ENCODE results near the gene RANBP3.
"Not testable (repeated sequence)": the region's sequence is repeated elsewhere in the genome, so short reads cannot be mapped to it uniquely, and the experiment has no call there.

The RANBP3 gene

GRCh38 chr19:5882421-5882968 is 95.4 kb downstream of the RANBP3 start:
- DNase-seq (ENCODE audit: low read depth), result no peak

- DNase-seq (ENCODE audit: low read depth), result no peak
Measured at GRCh38 chr19:5881543-5882299, 96.2 kb downstream of the RANBP3 start.

GRCh38 chr19:5880604-5881078 is 97.3 kb downstream of the RANBP3 start:
- no peak for DNase-seq (ENCODE audit: low read depth)

- no peak for DNase-seq (ENCODE audit: low read depth)
Measured at GRCh38 chr19:5880196-5880595, 97.7 kb downstream of the RANBP3 start.

GRCh38 chr19:5877882-5878281 is 100.1 kb downstream of the RANBP3 start:
- no peak for DNase-seq (ENCODE audit: low read depth)

- DNase-seq (ENCODE audit: low read depth), result no peak
Measured at GRCh38 chr19:5877427-5877826, 100.5 kb downstream of the RANBP3 start.

GRCh38 chr19:5874496-5874895 is 103.4 kb downstream of the RANBP3 start:
- DNase-seq (ENCODE audit: low read depth), result not testable (repeated sequence)

- no peak for DNase-seq (ENCODE audit: low read depth)
Measured at GRCh38 chr19:5873617-5874199, 104.2 kb downstream of the RANBP3 start.

GRCh38 chr19:5870986-5871394 is 107.0 kb downstream of the RANBP3 start:
- no peak for DNase-seq (ENCODE audit: low read depth)

GRCh38 chr19:5867201-5868136 is 110.5 kb downstream of the RANBP3 start:
- no peak for DNase-seq (ENCODE audit: low read depth)

Measured in stimulated activated CD8-positive, alpha-beta memory T cell treated with anti-CD3 and anti-CD28 coated beads, Interleukin-15, amount 100 ng/mL, for 24 hours (primary cell).